H1 (cell line): ENCODE results near the gene FAM221B. TPM values are rescaled to one million over a fixed set of nuclear protein-coding genes. Genes with fewer than 3 reads are reported as not detected.

Source experiments
- CTCF ChIA-PET: fragments of 300-600 bp; sonication (Branson Sonifier 250); formaldehyde crosslinking; loops from one replicate; lab custom pipeline; 2021; ENCODE audit not compliant: partially characterized antibody; lab: Charles Lee
- POLR2A ChIA-PET: fragments of 300-600 bp; sonication (Branson Sonifier 250); formaldehyde crosslinking; loops from one replicate; lab custom pipeline; 2021; ENCODE audit warnings: inconsistent platforms; ENCODE audit not compliant: partially characterized antibody; lab: Charles Lee
- DNase-seq, 2 experiments: peaks; one replicate each; pipeline versions ENCODE4 v3.0.0 to v3.0.0-alpha.2; 2010 to 2022; ENCODE audit warnings: low spot score in 2 of 2, low read depth in 1 of 2, mixed read lengths in 1 of 2
- FAIRE-seq: peaks from 2 replicates; lab custom pipeline; 2011; peaks lifted over from hg19 to GRCh38; lab: Jason Lieb, UNC
- H2AFZ ChIP-seq: 2 replicates; pipeline ENCODE4 v1.8.1; 2012; ENCODE audit warnings: low read length, inconsistent platforms
- H2AK5ac ChIP-seq: 2 replicates; pipeline ENCODE4 v1.6.1; 2013; ENCODE audit warnings: low read depth, low read length
- H2BK120ac ChIP-seq: replicated peaks from 2 replicates; pipeline ENCODE3; 2013; ENCODE audit warnings: low read depth, low read length, inconsistent platforms
- H2BK12ac ChIP-seq: 2 replicates; pipeline ENCODE4 v1.6.1; 2013; ENCODE audit warnings: low read depth, low read length
- H2BK15ac ChIP-seq: 2 replicates; pipeline ENCODE4 v1.6.1; 2013; ENCODE audit warnings: low read length
- H2BK20ac ChIP-seq: 2 replicates; pipeline ENCODE4 v1.6.1; 2013; ENCODE audit warnings: low read length
- H2BK5ac ChIP-seq: 2 replicates; pipeline ENCODE4 v1.6.1; 2013; ENCODE audit warnings: low read depth, low read length
- H3K14ac ChIP-seq: 2 replicates; pipeline ENCODE4 v1.6.1; 2013; ENCODE audit warnings: inconsistent platforms; ENCODE audit not compliant: insufficient read length
- H3K18ac ChIP-seq: 2 replicates; pipeline ENCODE4 v1.6.1; 2013; ENCODE audit warnings: low read length; ENCODE audit errors: extremely low read depth
- H3K23ac ChIP-seq: 2 replicates; pipeline ENCODE4 v1.6.1; 2013; ENCODE audit warnings: inconsistent platforms; ENCODE audit not compliant: insufficient read length
- H3K23me2 ChIP-seq: 2 replicates; pipeline ENCODE4 v1.6.1; 2013; ENCODE audit warnings: low read depth, low read length
- H3K27ac ChIP-seq: 2 replicates; pipeline ENCODE4 v1.6.1; 2011; ENCODE audit warnings: low read depth, low read length, inconsistent platforms
- H3K27me3 ChIP-seq, 4 experiments: replicated peaks in 1 of 4; 1 replicate in 1 of 4; 2 replicates in 3 of 4; pipeline versions ENCODE4 v1.6.1 to v1.8.1; 2011 to 2013; ENCODE audit warnings: low read length in 3 of 4, mild to moderate bottlenecking in 3 of 4, inconsistent platforms in 2 of 4, mixed read lengths in 2 of 4, moderate library complexity in 1 of 4; ENCODE audit not compliant: control insufficient read depth in 3 of 4, insufficient read depth in 3 of 4; ENCODE audit errors: extremely low read depth in 1 of 4
- H3K36me3 ChIP-seq, 4 experiments: 2 replicates each; pipeline versions ENCODE4 v1.6.1 to v1.8.1; 2011 to 2013; ENCODE audit warnings: mild to moderate bottlenecking in 4 of 4, low read length in 3 of 4, moderate library complexity in 2 of 4, control low read depth in 1 of 4, inconsistent platforms in 1 of 4; ENCODE audit not compliant: insufficient read depth in 4 of 4, control insufficient read depth in 2 of 4
- H3K4ac ChIP-seq: replicated peaks from 2 replicates; pipeline ENCODE3; 2013; ENCODE audit warnings: low read length, low read depth, mixed read lengths, inconsistent platforms; ENCODE audit not compliant: insufficient read length
- H3K4me1 ChIP-seq, 4 experiments: replicated peaks in 1 of 4; 1 replicate in 1 of 4; 2 replicates in 3 of 4; pipeline versions ENCODE4 v1.6.1 to v1.8.1; 2011 to 2013; ENCODE audit warnings: low read length in 3 of 4, inconsistent platforms in 2 of 4, mixed read lengths in 1 of 4; ENCODE audit not compliant: insufficient read depth in 4 of 4, control insufficient read depth in 3 of 4
- H3K4me2 ChIP-seq, 2 experiments: 2 replicates each; pipeline versions ENCODE4 v1.6.1 to v1.8.1; 2011 to 2013; ENCODE audit warnings: low read depth in 2 of 2, low read length in 2 of 2, control low read depth in 1 of 2, inconsistent platforms in 1 of 2, mild to moderate bottlenecking in 1 of 2; ENCODE audit not compliant: insufficient read depth in 1 of 2
- H3K4me3 ChIP-seq, 4 experiments: fragments of 200-600, 300-600 bp in 1 of 4; sonication (generic), shearing (Covaris generic), sonication (Bioruptor Twin) in 1 of 4; 2 replicates each; pipeline versions ENCODE4 v1.5.1 to v1.8.1; 2011 to 2016; ENCODE audit warnings: low read length in 4 of 4, low read depth in 3 of 4, control low read depth in 2 of 4, inconsistent platforms in 2 of 4, mild to moderate bottlenecking in 2 of 4, mixed read lengths in 1 of 4, moderate library complexity in 1 of 4; ENCODE audit not compliant: insufficient read depth in 2 of 4; ENCODE audit errors: extremely low read depth in 1 of 4
- H3K56ac ChIP-seq: replicated peaks from 2 replicates; pipeline ENCODE3; 2013; ENCODE audit warnings: low read depth, mild to moderate bottlenecking, mixed read lengths, low read length, inconsistent platforms; ENCODE audit not compliant: insufficient read length
- H3K79me1 ChIP-seq: 2 replicates; pipeline ENCODE4 v1.6.1; 2013; ENCODE audit warnings: low read depth, low read length, control low read depth
- H3K79me2 ChIP-seq, 2 experiments: 2 replicates each; pipeline versions ENCODE4 v1.6.1 to v1.8.1; 2012 to 2013; ENCODE audit warnings: low read length in 2 of 2, mild to moderate bottlenecking in 2 of 2, inconsistent platforms in 1 of 2; ENCODE audit not compliant: insufficient read depth in 2 of 2, control insufficient read depth in 1 of 2
- H3K9ac ChIP-seq, 4 experiments: replicated peaks in 1 of 4; 1 replicate in 1 of 4; 2 replicates in 3 of 4; pipeline versions ENCODE4 v1.6.1 to v1.8.1; 2011 to 2013; ENCODE audit warnings: low read depth in 3 of 4, low read length in 3 of 4, control low read depth in 2 of 4, mild to moderate bottlenecking in 2 of 4, moderate library complexity in 2 of 4, inconsistent platforms in 1 of 4; ENCODE audit errors: extremely low read depth in 1 of 4
- H3K9me3 ChIP-seq, 2 experiments: 2 replicates each; pipeline versions ENCODE4 v1.6.1 to v1.8.1; 2012 to 2013; ENCODE audit warnings: mild to moderate bottlenecking in 2 of 2, moderate library complexity in 2 of 2, control low read depth in 1 of 2, inconsistent platforms in 1 of 2, low read depth in 1 of 2, low read length in 1 of 2, mixed read lengths in 1 of 2; ENCODE audit not compliant: insufficient read depth in 2 of 2
- H4K20me1 ChIP-seq, 2 experiments: replicated peaks in 1 of 2; 2 replicates each; pipeline versions ENCODE3 to v1.8.1; 2011 to 2013; ENCODE audit warnings: inconsistent platforms in 2 of 2, low read length in 2 of 2, mild to moderate bottlenecking in 1 of 2; ENCODE audit not compliant: insufficient read depth in 2 of 2, control insufficient read depth in 1 of 2
- H4K5ac ChIP-seq: 2 replicates; pipeline ENCODE4 v1.6.1; 2013; ENCODE audit warnings: low read length, low read depth, mixed read lengths, inconsistent platforms; ENCODE audit not compliant: insufficient read length
- H4K8ac ChIP-seq: 2 replicates; pipeline ENCODE4 v1.8.0; 2013; ENCODE audit warnings: mild to moderate bottlenecking, moderate library complexity, low read length, inconsistent platforms; ENCODE audit not compliant: insufficient read depth; ENCODE audit errors: extremely low read depth
- H4K91ac ChIP-seq: replicated peaks from 2 replicates; pipeline ENCODE3; 2013; ENCODE audit warnings: low read length, mixed read lengths, inconsistent platforms; ENCODE audit not compliant: insufficient read length
- ATF3 ChIP-seq: IDR thresholded peaks from 2 replicates; pipeline ENCODE4 v1.6.1; 2011; ENCODE audit warnings: low read depth, mild to moderate bottlenecking, low read length; ENCODE audit not compliant: insufficient read depth
- CREB1 ChIP-seq: IDR thresholded peaks from 2 replicates; pipeline ENCODE4 v1.6.1; 2012; ENCODE audit warnings: inconsistent platforms
- CTBP2 ChIP-seq: IDR thresholded peaks from 2 replicates; pipeline ENCODE4 v1.7.0; 2011; ENCODE audit warnings: borderline replicate concordance, mild to moderate bottlenecking, moderate library complexity, mixed read lengths, low read length; ENCODE audit not compliant: insufficient read depth, insufficient read length
- EP300 ChIP-seq, 2 experiments: IDR thresholded peaks; 1 replicate in 1 of 2; 2 replicates in 1 of 2; pipeline ENCODE4 v1.6.1; 2011 to 2012; ENCODE audit warnings: low read depth in 2 of 2, low read length in 2 of 2, mild to moderate bottlenecking in 2 of 2, borderline replicate concordance in 1 of 2, inconsistent platforms in 1 of 2, moderate library complexity in 1 of 2
- JUN ChIP-seq: IDR thresholded peaks from 2 replicates; pipeline ENCODE4 v1.6.1; 2011; ENCODE audit warnings: low read depth, mild to moderate bottlenecking, improper control_type of control experiment, low read length
- NRF1 ChIP-seq: IDR thresholded peaks from 2 replicates; pipeline ENCODE4 v1.6.1; 2011; ENCODE audit warnings: mild to moderate bottlenecking, low read depth, low read length, improper control_type of control experiment
- POLR2AphosphoS5 ChIP-seq: IDR thresholded peaks from 2 replicates; pipeline ENCODE4 v1.6.1; 2011; ENCODE audit warnings: low read depth, low read length
- RAD21 ChIP-seq, 2 experiments: IDR thresholded peaks in 1 of 2; conservative IDR thresholded peaks in 1 of 2; 2 replicates each; pipeline ENCODE4 v1.6.1; 2011; ENCODE audit warnings: low read depth in 2 of 2, low read length in 2 of 2, improper control_type of control experiment in 1 of 2, inconsistent platforms in 1 of 2, mild to moderate bottlenecking in 1 of 2, moderate library complexity in 1 of 2
- RNF2 ChIP-seq: fragments of 200-900, 300-1000 bp; sonication (generic); IDR thresholded peaks from 2 replicates; pipeline ENCODE4 v1.7.1; 2016; ENCODE audit warnings: borderline replicate concordance, low read depth, mild to moderate bottlenecking, antibody characterized with exemption, low read length; ENCODE audit not compliant: poor library complexity, severe bottlenecking; ENCODE audit errors: missing control alignments
- SIN3A ChIP-seq, 2 experiments: IDR thresholded peaks in 1 of 2; conservative IDR thresholded peaks in 1 of 2; 2 replicates each; pipeline ENCODE4 v1.6.1; 2011 to 2012; ENCODE audit warnings: low read length in 2 of 2, improper control_type of control experiment in 1 of 2, low read depth in 1 of 2, mild to moderate bottlenecking in 1 of 2
- SP2 ChIP-seq: IDR thresholded peaks from 2 replicates; pipeline ENCODE4 v1.6.1; 2012; ENCODE audit warnings: mild to moderate bottlenecking, low read length, inconsistent platforms
- SUZ12 ChIP-seq: fragments of 200-600 bp; sonication (generic); IDR thresholded peaks from 2 replicates; pipeline ENCODE4 v1.6.1; 2012; ENCODE audit warnings: mild to moderate bottlenecking, inconsistent platforms, low read length, moderate library complexity, mixed read lengths
- WGBS, 2 experiments: shearing (Covaris generic) in 1 of 2; methylation state at CpG; one replicate each; pipeline versions ENCODE4 v1.1.6 to v1.1.7; 2013 to 2015; ENCODE audit warnings: low lambda C conversion rate in 2 of 2, mixed read lengths in 2 of 2, inconsistent platforms in 1 of 2, low coverage in 1 of 2, missing lambda C conversion rate in 1 of 2; ENCODE audit not compliant: insufficient replicate concordance in 2 of 2, insufficient coverage in 1 of 2, insufficient read length in 1 of 2; ENCODE audit errors: extremely low coverage in 1 of 2, missing lambda C conversion rate in 1 of 2; 5-methylcytosine and 5-hydroxymethylcytosine counted together
- polyA plus RNA-seq, 7 experiments: library from polyadenylated mRNA; depleted of rRNA in 3 of 7; stranded (reverse) in 5 of 7; unstranded in 2 of 7; fragments of >200 nt in 5 of 7; fragments of 200-250 nt in 2 of 7; gene quantifications; 1 replicate in 5 of 7; 2 replicates in 1 of 7; 4 replicates in 1 of 7; pipeline versions ENCODE4 v1.2.1 to v1.2.3, GENCODE V29; 2011 to 2013; ENCODE audit warnings: missing spikeins in 2 of 7, mixed read lengths in 2 of 7
- total RNA-seq: library from RNA; stranded (reverse); fragmentation: NEBNext Ultra II Directional; extraction: Animal tissue kit (Norgen Biotek cat#: 25700); gene quantifications from 2 replicates; pipeline ENCODE4 v1.2.1, GENCODE V29; 2021

The FAM221B gene
- total and polyA plus RNA-seq, 2 of the 8 experiments (the other 6 are each of a cell fraction or from before 2014, with no cell fraction given), result not detected

DNA sequence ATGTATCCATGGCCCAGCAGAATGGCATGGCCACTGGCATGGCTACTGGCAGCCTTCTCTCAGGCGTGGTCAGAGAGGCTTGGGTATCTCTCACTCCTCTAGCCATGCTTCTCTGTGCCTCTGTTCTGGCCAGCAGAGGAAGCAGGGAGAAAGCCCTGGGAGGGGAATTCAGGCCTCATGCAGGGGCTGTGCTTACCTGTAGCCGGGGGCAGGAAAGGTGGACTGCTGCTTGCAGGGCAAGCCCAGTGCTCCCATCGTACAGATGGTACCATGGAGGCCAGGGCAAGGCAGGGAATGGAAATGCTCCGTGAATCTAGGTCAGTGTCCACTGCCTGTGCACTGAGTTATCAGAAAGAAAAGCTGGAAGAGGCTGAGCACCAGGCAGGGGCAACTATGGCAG lies 39.0 kb upstream of the FAM221B start:
- H3K27ac ChIP-seq, result no peak overlapping the region
- DNase-seq, result no peak
- H4K91ac ChIP-seq, result peak overlapping the region; percentile 65
- ChIA-PET CTCF (interaction anchor here (1.5 to 1.9 kb wide), 3 partner anchors 11 to 39 kb away, joined by 6 to 7 read pairs (median 7); partner anchors contain the start of genes FAM221B and TMEM8B), POLR2A (interaction anchor here (0.9 to 2.9 kb wide), 2 partner anchors 9 to 11 kb away, joined by 3 to 14 read pairs; no protein-coding TSS in a partner anchor)
- no peak overlapping the region for H3K56ac ChIP-seq
- FAIRE-seq, result no peak
- no peaks in the 10 kb centered on the region for H3K79me2 ChIP-seq
- no peak overlapping the region for H3K18ac ChIP-seq
- H3K4me1 ChIP-seq, result peaks cover 0 to 8% (median 6%) of the 10 kb centered on the region in 4 experiments; a peak in 6 of 7 replicates
- no peak overlapping the region for H4K8ac ChIP-seq
- no peak overlapping the region for H4K5ac ChIP-seq
- H2BK5ac ChIP-seq, result no peak overlapping the region
- H3K27me3 ChIP-seq, result peaks cover 0 to 4% (median 0%) of the 10 kb centered on the region in 4 experiments; a peak in 1 of 7 replicates
- no peak overlapping the region for H2AFZ ChIP-seq
- H2AK5ac ChIP-seq, result no peak overlapping the region
- H2BK12ac ChIP-seq, result no peak overlapping the region
- no peak overlapping the region for H3K4ac ChIP-seq
- H3K9me3 ChIP-seq, result no peaks in the 10 kb centered on the region; a peak in 1 of 4 replicates
- no peaks in the 10 kb centered on the region for H3K79me1 ChIP-seq
- no peak overlapping the region for H3K4me2 ChIP-seq
- H2BK15ac ChIP-seq, result peak overlapping the region; percentile 49; the same call in 1 of the 2 replicates
- H4K20me1 ChIP-seq, result peaks cover 0 to 3% of the 10 kb centered on the region in 2 experiments
- H2BK120ac ChIP-seq, result no peak overlapping the region
- H3K14ac ChIP-seq, result no peak overlapping the region
- H3K23ac ChIP-seq, result no peak overlapping the region
- 88% methylated on average over 4 of the region's 4 CpGs; no CpG with 5 or more reads in 1 of the 2 experiments for WGBS, 2 experiments
- no peaks in the 10 kb centered on the region for H3K36me3 ChIP-seq
- H3K9ac ChIP-seq, result no peak overlapping the region
- H3K23me2 ChIP-seq, result no peaks in the 10 kb centered on the region
- H2BK20ac ChIP-seq, result no peak overlapping the region
- no peak overlapping the region for H3K4me3 ChIP-seq
- TF ChIP-seq SIN3A (conservative IDR thresholded peaks at IDR 0.05 in 1 of 2, IDR thresholded peaks at IDR 0.05 in 1 of 2; ENCODE audit: low read depth in 1 of 2, low read length in 2 of 2) (no peak), RNF2 (no peak), CTBP2 (no peak), NRF1 (no peak), SP2 (no peak), RAD21 (IDR thresholded peaks at IDR 0.05 in 1 of 2, conservative IDR thresholded peaks at IDR 0.05 in 1 of 2; ENCODE audit: low read depth in 2 of 2, low read length in 2 of 2) (no peak), EP300 (IDR thresholded peaks at IDR 0.05; ENCODE audit: borderline replicate concordance in 1 of 2, low read depth in 2 of 2, low read length in 2 of 2) (no peak), JUN (no peak), ATF3 (no peak), POLR2AphosphoS5 (no peak), SUZ12 (no peak), CREB1 (no peak)
